Mesodermal cell (in vitro differentiated cells): ENCODE measurements around the gene REXO5.

Experiments
- H3K27ac ChIP-seq: 2 replicates; pipeline ENCODE4 v1.7.0; 2013; ENCODE audit warnings: mild to moderate bottlenecking, low read depth, low read length, moderate library complexity; ENCODE audit not compliant: severe bottlenecking
- H3K36me3 ChIP-seq: 2 replicates; pipeline ENCODE4 v1.7.1; 2013; ENCODE audit warnings: mild to moderate bottlenecking, low read length, moderate library complexity; ENCODE audit not compliant: control insufficient read depth, insufficient read depth
- H3K4me1 ChIP-seq: one replicate; pipeline ENCODE4 v1.7.1; 2013; ENCODE audit warnings: mild to moderate bottlenecking, low read length; ENCODE audit not compliant: insufficient read depth, control insufficient read depth, poor library complexity, severe bottlenecking
- H3K4me3 ChIP-seq: 2 replicates; pipeline ENCODE4 v1.7.0; 2013; ENCODE audit warnings: low read length, control low read depth, mild to moderate bottlenecking; ENCODE audit not compliant: insufficient read depth, poor library complexity, severe bottlenecking; ENCODE audit errors: extremely low read depth
- H3K9me3 ChIP-seq: 2 replicates; pipeline ENCODE4 v1.7.1; 2013; ENCODE audit warnings: mild to moderate bottlenecking, low read length, moderate library complexity; ENCODE audit not compliant: control insufficient read depth
- WGBS, 2 experiments: methylation state at CpG; one replicate each; pipeline ENCODE4 v1.1.5; 2013; ENCODE audit warnings: missing lambda C conversion rate in 2 of 2; ENCODE audit not compliant: insufficient coverage in 2 of 2; 5-methylcytosine and 5-hydroxymethylcytosine counted together

The REXO5 gene

GRCh38 chr16:20871941-20872815, 65.9 kb downstream of the REXO5 start:
- no peak overlapping the region for H3K4me3 ChIP-seq
- peaks cover 1% of the 10 kb centered on the region for H3K36me3 ChIP-seq
- peak overlapping the region; percentile 64 for H3K27ac ChIP-seq
- no peaks in the 10 kb centered on the region for H3K9me3 ChIP-seq
- H3K4me1 ChIP-seq: peaks cover 70% of the 10 kb centered on the region
- WGBS, 2 experiments: 67 to 80% methylated on average over 1 to 3 of the region's 9 CpGs

GRCh38 chr16:20873331-20873730, 67.0 kb downstream of the REXO5 start:
- Histone ChIP-seq H3K4me1 (peaks cover 63% of the 10 kb centered on the region), H3K9me3 (no peaks in the 10 kb centered on the region), H3K4me3 (no peak overlapping the region), H3K36me3 (peaks cover 3% of the 10 kb centered on the region), H3K27ac (peak overlapping the region; percentile 64)
- 40 to 76% methylated on average over 1 to 3 of the region's 3 CpGs for WGBS, 2 experiments

- Histone ChIP-seq H3K36me3 (peaks cover 3% of the 10 kb centered on the region), H3K4me1 (peaks cover 65% of the 10 kb centered on the region), H3K27ac (no peak overlapping the region), H3K9me3 (no peaks in the 10 kb centered on the region), H3K4me3 (no peak overlapping the region)
- 100% methylated on average over 2 of the region's 4 CpGs; no CpG with 5 or more reads in 1 of the 2 experiments for whole genome bisulfite sequencing, 2 experiments
Measured at GRCh38 chr16:20874088-20874581, 67.8 kb downstream of the REXO5 start.

DNA sequence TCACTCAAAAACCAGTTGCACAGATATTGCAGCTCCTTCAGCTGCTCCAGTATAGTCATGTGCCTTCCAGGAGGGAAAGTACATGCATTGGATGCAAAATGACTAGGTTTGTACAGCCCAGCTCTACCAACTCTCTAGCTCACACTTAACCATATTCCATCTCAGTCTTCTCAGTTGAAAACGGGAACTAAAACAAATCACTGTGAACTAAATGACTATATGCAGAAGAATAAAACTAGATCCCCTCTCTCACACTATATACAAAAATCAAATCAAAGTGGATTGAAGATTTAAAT, 69.0 kb downstream of the REXO5 start:
- H3K9me3 ChIP-seq: no peaks in the 10 kb centered on the region
- peaks cover 62% of the 10 kb centered on the region for H3K4me1 ChIP-seq
- H3K4me3 ChIP-seq: no peak overlapping the region
- H3K36me3 ChIP-seq: peaks cover 3% of the 10 kb centered on the region
- H3K27ac ChIP-seq: no peak overlapping the region
- WGBS, 2 experiments: no CpG with 5 or more reads among the region's 1 CpG

GRCh38 chr16:20878682-20879147, 72.4 kb downstream of the REXO5 start:
- H3K4me1 ChIP-seq: peaks cover 29% of the 10 kb centered on the region
- no peaks in the 10 kb centered on the region for H3K9me3 ChIP-seq
- no peak overlapping the region for H3K4me3 ChIP-seq
- H3K27ac ChIP-seq: peak overlapping the region; percentile 50
- H3K36me3 ChIP-seq: peaks cover 3% of the 10 kb centered on the region
- 55 to 90% methylated on average over 2 to 3 of the region's 5 CpGs for WGBS, 2 experiments

GRCh38 chr16:20879175-20880040, 73.1 kb downstream of the REXO5 start:
- WGBS, 2 experiments: 68 to 83% methylated on average over 3 of the region's 7 CpGs
- H3K27ac ChIP-seq: peak overlapping the region; percentile 50
- H3K4me3 ChIP-seq: no peak overlapping the region
- no peaks in the 10 kb centered on the region for H3K9me3 ChIP-seq
- H3K36me3 ChIP-seq: peaks cover 4% of the 10 kb centered on the region
- H3K4me1 ChIP-seq: peaks cover 27% of the 10 kb centered on the region

DNA sequence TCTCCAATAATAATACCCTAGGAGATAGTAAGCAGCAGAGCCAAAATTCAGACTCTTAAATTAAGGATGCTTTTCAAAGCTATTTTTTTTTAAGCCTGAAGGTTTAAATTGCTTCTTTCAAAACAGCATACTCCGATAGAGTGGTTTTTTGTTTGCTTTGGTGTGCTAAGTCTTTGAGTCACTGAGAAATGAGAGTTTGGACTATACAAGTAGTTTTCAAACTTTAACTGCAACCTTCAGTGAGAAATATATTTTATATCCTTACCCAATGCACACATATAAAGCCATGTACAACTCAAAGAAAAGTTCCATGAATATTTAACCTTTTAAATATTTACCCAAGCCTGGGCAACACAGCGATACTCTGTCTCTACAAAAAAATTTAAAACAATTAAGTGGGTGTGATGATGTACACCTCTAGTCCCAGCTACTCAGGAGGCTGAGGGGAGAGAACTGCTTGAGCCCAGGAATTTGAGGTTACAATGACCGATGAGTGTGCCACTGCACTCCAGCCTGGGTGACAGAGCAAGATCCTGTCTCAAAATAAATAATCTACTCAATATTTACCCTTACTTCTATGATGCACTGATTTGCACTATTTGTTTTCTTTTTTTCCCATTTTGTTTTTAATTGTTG, 74.7 kb downstream of the REXO5 start:
- peaks cover 7% of the 10 kb centered on the region for H3K36me3 ChIP-seq
- no peak overlapping the region for H3K27ac ChIP-seq
- H3K4me1 ChIP-seq: peaks cover 15% of the 10 kb centered on the region
- H3K4me3 ChIP-seq: no peak overlapping the region
- H3K9me3 ChIP-seq: no peaks in the 10 kb centered on the region
- WGBS, 2 experiments: 92 to 100% methylated on average over 1 of the region's 3 CpGs

- H3K4me1 ChIP-seq: peaks cover 15% of the 10 kb centered on the region
- WGBS, 2 experiments: 100% methylated on average over 5 of the region's 6 CpGs
- no peak overlapping the region for H3K27ac ChIP-seq
Measured at GRCh38 chr16:20881503-20881878, 75.2 kb downstream of the REXO5 start.

DNA sequence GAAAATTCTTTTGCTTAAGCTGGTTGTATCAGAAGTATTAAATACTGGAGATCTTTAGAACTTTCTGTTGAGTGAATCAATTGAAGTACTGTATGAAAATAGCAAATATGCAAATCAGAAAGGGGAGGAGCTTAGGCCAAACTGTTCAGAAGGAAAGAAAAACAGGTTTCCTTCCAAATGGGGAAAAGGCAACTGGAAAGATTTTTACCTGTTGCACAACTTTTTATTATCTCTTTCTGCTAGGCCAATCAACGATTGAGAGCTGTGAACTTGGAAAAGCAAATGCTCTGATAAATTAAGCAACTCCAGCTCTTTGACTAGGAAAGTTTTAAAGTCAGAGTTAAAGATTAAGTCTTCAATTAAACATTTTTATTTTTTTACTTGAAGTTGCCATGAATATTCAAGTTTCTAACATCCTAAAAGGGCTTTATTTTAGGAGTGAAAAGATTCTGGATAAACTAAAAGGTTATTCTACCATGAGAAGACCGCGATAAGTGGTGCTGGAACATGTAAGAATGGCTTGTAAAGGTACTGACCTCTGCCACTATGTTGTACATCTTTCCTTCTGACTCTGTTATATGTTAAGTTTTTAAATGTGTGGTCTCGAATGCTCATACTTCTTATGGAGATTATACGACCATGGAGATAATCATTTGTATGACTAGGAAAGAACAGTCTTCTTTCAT, 77.4 kb downstream of the REXO5 start:
- 100% methylated on average over 2 of the region's 5 CpGs; no CpG with 5 or more reads in 1 of the 2 experiments for WGBS, 2 experiments
- Histone ChIP-seq H3K9me3 (no peaks in the 10 kb centered on the region), H3K27ac (no peak overlapping the region), H3K36me3 (peaks cover 10% of the 10 kb centered on the region), H3K4me3 (no peak overlapping the region), H3K4me1 (peaks cover 13% of the 10 kb centered on the region)

More at GRCh38 chr16:20881503-20881878, 75.2 kb downstream of the REXO5 start:
- Histone ChIP-seq H3K4me3 (no peak overlapping the region), H3K36me3 (peaks cover 7% of the 10 kb centered on the region), H3K9me3 (no peaks in the 10 kb centered on the region)

- peaks cover 8% of the 10 kb centered on the region for H3K4me1 ChIP-seq
Measured at GRCh38 chr16:20884240-20884556, 77.9 kb downstream of the REXO5 start.

More at GRCh38 chr16:20884240-20884556, 77.9 kb downstream of the REXO5 start:
- H3K9me3 ChIP-seq: no peaks in the 10 kb centered on the region
- WGBS, 2 experiments: no CpG with 5 or more reads among the region's 1 CpG
- H3K36me3 ChIP-seq: peaks cover 10% of the 10 kb centered on the region
- H3K4me3 ChIP-seq: no peak overlapping the region
- H3K27ac ChIP-seq: no peak overlapping the region
